Fibroblast of pulmonary artery (primary cell): ENCODE data around the gene CACNA1C.

Experiments
- DNase-seq: peaks from one replicate; pipeline ENCODE4 v3.0.0-alpha.2; 2010; ENCODE audit warnings: low read depth
- H3K4me3 ChIP-seq: replicated peaks from 2 replicates; pipeline ENCODE4 v1.5.1; 2011; ENCODE audit warnings: low read depth, mild to moderate bottlenecking, control low read depth, low read length, moderate library complexity
- CTCF ChIP-seq: IDR thresholded peaks from 2 replicates; pipeline ENCODE4 v1.5.1; 2011; ENCODE audit warnings: mild to moderate bottlenecking, control low read depth, low read length, inconsistent platforms; ENCODE audit errors: missing control alignments

Gene CACNA1C

GRCh38 chr12:2413999-2414792, 361.4 kb downstream of the CACNA1C start:
- no peak for DNase-seq
- TF ChIP-seq CTCF: no peak
- no peak overlapping the region for H3K4me3 ChIP-seq

DNA sequence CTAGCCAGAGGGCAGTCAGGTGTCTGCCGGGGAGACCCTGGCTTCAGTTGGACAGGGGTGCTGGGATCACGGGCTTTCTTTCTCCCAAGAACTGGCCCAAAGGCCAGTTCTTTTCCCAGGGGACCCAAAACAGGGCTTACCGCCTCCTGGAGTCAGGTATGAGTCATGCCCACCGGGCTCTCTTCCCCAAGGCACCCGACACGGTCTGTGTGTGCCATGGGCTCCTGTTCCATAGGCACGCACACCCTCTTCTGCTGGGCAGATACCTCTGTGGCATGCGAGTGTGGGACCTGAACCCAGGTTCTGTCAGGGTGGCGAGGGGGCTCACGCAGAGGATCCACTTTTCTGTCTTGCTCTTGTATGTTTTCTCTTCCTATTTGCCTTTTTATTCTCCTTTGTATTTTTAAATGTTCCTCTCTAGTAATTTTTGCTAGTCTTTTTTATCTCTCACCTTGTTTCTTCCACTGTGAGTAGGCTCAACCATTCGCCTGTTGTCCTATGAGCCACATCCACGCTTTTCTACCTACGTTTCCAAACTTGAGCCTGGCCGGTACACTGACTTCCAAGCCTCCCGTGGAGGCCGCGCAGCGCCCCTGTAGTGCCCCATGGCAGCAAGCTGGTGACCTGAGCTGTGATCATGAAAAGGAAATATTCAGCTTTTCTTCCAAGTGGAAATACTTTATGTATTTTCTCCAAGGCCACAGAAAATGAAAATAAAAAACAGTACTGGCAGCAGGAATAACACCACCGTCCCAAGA, 362.2 kb downstream of the CACNA1C start:
- DNase-seq: no peak
- no peak overlapping the region for H3K4me3 ChIP-seq
- no peak for TF ChIP-seq CTCF

DNA sequence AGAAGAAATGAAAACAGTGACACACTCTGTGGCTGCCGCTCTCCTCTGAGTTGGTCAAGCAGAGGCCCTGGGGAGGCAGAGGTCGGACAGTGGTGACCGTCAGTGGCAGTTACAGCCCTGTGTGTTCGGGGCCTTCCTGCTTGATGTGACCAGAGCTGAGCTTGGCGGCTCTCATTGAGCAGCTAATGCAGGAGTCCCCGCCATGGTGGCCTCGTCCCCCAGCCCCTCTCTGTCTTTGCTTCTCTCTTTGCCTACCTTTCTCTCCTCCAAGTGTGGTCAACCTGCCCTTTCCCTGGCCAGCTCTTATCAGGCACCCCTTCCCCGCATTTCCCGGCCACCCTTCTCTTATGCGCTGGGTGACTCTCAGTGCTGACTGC, 362.8 kb downstream of the CACNA1C start:
- no peak for TF ChIP-seq CTCF
- DNase-seq: no peak
- H3K4me3 ChIP-seq: no peak overlapping the region

DNA sequence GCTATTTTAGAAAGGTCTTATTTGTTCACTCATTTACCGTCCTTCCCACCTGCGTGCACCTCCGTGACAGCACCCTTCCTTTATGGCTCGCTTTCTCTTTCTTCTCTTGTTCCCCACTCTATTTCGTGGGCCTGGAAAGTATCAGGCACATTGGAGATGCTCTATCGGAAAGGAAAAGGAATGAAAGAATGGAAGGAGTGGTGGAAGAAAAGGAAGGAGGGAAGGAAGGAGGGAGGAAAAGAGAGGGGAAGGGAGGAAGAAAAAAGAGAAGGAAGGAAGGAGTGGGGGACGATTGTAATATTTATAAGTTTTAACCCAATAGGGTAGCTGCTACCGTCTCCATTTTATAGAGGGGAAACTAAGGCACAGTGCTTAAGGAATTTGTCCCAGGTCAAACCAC, 363.4 kb downstream of the CACNA1C start:
- DNase-seq: no peak
- TF ChIP-seq CTCF: no peak
- no peak overlapping the region for H3K4me3 ChIP-seq

- TF ChIP-seq CTCF: no peak
- no peak for DNase-seq
- no peak overlapping the region for H3K4me3 ChIP-seq
Observed at GRCh38 chr12:2417481-2418160, 364.8 kb downstream of the CACNA1C start.

GRCh38 chr12:2418579-2418978, 365.8 kb downstream of the CACNA1C start:
- no peak for TF ChIP-seq CTCF
- no peak overlapping the region for H3K4me3 ChIP-seq
- no peak for DNase-seq
